H54 (cell line): ENCODE data around the gene TRA2B.

Experiments
- DNase-seq: peaks from one replicate; pipeline ENCODE4 v3.0.0; 2011; ENCODE audit warnings: low spot score, mixed read lengths; ENCODE audit not compliant: insufficient read length
- FAIRE-seq: peaks from 3 replicates; lab custom pipeline; 2011; peaks lifted over from hg19 to GRCh38; lab: Jason Lieb, UNC
- POLR2A ChIP-seq: IDR thresholded peaks from 2 replicates; pipeline ENCODE4 v1.6.1; 2011; ENCODE audit warnings: low read depth, mild to moderate bottlenecking, low read length

The TRA2B gene

GRCh38 chr3:185965496-185965895, 27.7 kb upstream of the TRA2B start:
- DNase-seq (no peak), FAIRE-seq (no peak)
- no peak for TF ChIP-seq POLR2A

GRCh38 chr3:185961675-185962232, 23.9 kb upstream of the TRA2B start:
- no peak for TF ChIP-seq POLR2A
- no peak for DNase-seq
- no peak for FAIRE-seq

DNA sequence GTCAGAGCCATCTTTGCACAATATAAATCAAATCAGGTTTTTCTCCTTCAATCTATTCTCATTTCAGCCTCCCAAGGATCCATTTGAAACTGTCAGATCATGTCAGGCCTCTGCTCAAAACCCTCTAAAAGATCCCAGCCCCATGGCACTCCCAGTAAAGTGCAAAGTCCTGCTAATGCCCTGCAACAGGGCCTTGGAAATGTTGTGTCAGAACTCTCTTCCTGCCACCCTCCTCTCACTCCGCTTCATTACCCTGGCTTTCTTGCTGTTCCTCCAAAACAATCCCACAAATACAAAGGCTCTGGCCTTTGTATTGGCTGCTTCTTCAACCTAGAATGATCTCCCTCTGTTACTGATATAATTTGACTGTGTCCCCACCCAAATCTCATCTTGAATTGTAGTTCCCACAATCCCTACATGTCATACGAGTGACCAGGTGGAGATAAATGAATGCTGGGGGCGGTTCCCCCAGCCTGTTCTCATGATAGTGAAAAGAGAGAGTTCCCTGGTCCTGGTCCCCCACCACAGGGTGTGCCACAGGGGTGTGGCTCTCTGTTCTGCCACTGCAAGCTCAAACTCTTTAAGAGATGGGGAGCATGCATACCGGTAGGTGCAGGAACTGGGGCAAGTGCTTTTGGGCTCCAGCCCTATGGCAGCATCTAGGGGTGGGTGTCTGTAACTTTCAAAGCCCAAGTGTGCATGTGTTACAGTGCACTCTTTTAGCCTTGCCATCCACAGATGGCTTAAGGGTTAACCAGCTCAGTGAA, 22.9 kb upstream of the TRA2B start:
- DNase-seq: no peak
- no peak for TF ChIP-seq POLR2A
- no peak for FAIRE-seq

- no peak for TF ChIP-seq POLR2A
- peak; percentile 93 for FAIRE-seq
- peak; percentile 51 for DNase-seq
Observed at GRCh38 chr3:185959609-185960521, 22.1 kb upstream of the TRA2B start.

DNA sequence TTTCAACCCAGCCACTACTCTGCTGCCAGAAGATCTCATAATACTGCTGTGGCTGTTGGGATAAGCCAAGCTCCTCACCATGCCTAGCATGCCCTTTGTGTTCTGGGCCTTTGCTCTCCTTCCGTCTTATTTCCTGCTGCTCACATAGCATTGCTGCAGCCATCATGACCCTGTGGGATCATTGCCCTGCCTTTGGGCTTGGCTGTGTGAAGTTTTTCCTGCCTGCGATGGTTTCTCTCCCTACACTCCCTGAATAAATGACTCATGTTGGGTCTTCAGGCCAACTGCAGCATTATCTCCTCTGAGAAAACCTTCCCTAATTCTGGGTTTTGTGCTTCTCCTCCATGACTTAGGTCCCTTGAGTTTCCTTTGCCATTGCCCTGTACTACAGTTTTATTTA, 20.8 kb upstream of the TRA2B start:
- TF ChIP-seq POLR2A: no peak
- DNase-seq (no peak), FAIRE-seq (no peak)

- FAIRE-seq (no peak), DNase-seq (no peak)
- no peak for TF ChIP-seq POLR2A
Observed at GRCh38 chr3:185956244-185956643, 18.4 kb upstream of the TRA2B start.

GRCh38 chr3:185954366-185954723, 16.5 kb upstream of the TRA2B start:
- DNase-seq (no peak), FAIRE-seq (no peak)
- TF ChIP-seq POLR2A: no peak

GRCh38 chr3:185950728-185951127, 12.9 kb upstream of the TRA2B start:
- DNase-seq: no peak
- no peak for TF ChIP-seq POLR2A
- no peak for FAIRE-seq

- no peak for TF ChIP-seq POLR2A
- FAIRE-seq: no peak
- DNase-seq: no peak
Observed at GRCh38 chr3:185949515-185949914, 11.7 kb upstream of the TRA2B start.

DNA sequence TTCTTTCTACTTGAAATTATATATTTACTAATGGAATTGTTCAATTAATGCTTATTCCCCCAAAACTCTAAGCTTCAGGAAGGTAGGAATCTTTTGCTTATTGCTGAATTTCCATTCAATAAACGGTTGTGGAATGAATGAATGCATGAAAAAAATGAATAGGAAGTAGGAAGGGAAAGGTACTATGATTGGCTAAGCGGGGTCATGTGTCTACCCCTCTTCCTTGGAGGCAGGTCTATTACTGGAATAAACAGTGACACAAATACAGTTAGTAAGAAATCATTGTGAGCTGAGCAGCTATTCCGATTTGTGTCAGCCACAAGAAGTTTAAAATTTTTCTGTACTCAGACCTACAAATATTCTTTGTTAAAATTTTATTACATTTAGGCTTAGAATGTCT, 10.5 kb upstream of the TRA2B start:
- DNase-seq (no peak), FAIRE-seq (peak; percentile 72)
- TF ChIP-seq POLR2A: no peak

DNA sequence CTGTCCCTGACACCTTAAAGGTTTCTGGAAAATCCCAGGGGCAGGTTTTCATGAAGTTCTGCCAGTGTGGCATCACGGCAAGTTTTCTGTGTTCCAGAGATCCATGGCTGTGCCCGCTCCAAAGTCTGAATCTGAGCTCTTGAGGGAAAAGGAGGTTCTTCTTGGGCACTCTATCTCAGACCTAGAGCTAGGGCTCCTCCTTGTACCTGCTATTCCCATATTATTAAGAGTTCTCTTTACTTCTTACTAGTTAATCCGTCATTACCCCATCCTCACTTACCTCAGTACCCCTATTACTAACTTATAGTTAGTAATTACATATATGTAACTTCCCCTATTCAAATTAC, 5.9 kb upstream of the TRA2B start:
- FAIRE-seq (no peak), DNase-seq (no peak)
- no peak for TF ChIP-seq POLR2A

DNA sequence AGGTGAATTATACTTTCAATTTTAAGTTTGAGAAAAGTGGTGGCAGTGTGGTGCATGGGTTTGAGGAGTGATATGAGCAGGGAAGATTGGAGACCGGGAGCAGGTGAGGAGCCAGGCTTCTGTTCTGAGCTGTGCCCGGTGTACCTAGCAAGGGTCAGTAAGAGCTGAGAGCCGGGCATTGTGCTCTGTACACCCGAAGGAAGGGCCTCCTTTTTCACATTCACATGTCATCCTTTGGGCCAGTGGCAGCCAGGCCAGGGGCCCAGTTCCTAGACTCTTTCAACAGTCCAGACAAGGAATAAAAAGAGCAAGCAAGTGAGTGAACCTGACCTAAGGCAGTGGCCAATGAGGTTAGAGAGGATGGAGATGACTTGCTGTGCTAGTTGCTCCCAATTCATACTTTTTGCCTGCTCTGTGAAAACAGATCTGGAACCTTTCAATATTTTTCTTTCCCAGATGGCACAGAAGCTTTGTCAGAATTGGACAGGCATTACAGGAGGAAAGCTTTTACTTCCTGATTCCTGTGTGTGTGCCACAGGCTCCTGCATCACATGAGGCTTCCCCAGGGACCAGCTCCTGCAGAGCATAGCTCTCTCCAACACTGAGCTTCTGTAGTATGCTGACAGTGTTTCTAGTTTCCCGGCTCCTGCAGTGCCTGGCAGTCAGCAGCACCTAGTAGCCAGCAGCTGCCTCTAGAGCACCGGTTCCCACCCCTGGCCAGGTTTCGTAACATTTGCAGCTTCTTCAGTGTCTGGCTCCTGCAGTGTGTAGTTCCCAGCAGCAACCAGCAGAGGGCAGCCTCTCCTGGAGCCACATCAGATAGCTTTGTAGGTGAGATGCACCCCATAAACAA, 5.3 kb upstream of the TRA2B start:
- DNase-seq (peak; percentile 77), FAIRE-seq (peak; percentile 98)
- TF ChIP-seq POLR2A: no peak

DNA sequence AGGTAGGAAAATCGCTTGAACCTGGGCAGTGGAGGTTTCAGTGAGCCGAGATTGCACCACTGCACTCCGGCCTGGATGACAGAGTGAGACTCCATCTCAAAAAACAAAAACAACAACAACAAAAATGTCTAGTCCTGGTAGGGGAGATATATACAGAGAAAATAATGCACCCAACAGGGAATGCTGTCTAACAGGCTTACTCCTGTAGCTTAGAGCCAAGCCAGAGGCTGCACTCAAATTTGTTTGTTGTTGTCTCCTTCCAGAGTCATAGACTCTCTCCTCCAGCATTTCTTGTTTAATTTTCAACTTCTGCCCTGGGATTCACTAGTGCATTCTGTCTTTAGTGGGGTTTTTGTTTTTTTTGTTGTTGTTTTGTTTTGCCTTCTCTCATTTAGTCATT, 4.6 kb upstream of the TRA2B start:
- no peak for FAIRE-seq
- DNase-seq: no peak
- TF ChIP-seq POLR2A: no peak
